NB4 (cell line): ENCODE measurements around the gene KRT4.

Experiments used
- DNase-seq: peaks from one replicate; pipeline ENCODE4 v3.0.0; 2010; ENCODE audit warnings: low read depth
- H3K4me3 ChIP-seq: one replicate; pipeline ENCODE4 v1.5.1; 2011; ENCODE audit warnings: mild to moderate bottlenecking, low read depth, low read length, moderate library complexity
- MAX ChIP-seq: IDR thresholded peaks from 2 replicates; pipeline ENCODE4 v1.6.1; 2011; ENCODE audit warnings: low read depth, low read length
- MYC ChIP-seq: IDR thresholded peaks from 2 replicates; pipeline ENCODE4 v1.6.1; 2011; ENCODE audit warnings: low read depth, low read length
- POLR2A ChIP-seq: IDR thresholded peaks from 2 replicates; pipeline ENCODE4 v1.6.1; 2011; ENCODE audit warnings: mild to moderate bottlenecking; ENCODE audit not compliant: insufficient read length; ENCODE audit errors: extremely low read depth
- TF ChIP-seq, protein P1 (sequence below): IDR thresholded peaks from one replicate; pipeline ENCODE4 v1.5.1; 2012; ENCODE audit warnings: low read depth, low read length

KRT4 gene

GRCh38 chr12:52851787-52852186, 37.9 kb upstream of the KRT4 start:
- TF ChIP-seq MAX (no peak), POLR2A (no peak), MYC (no peak)
- TF ChIP-seq, protein P1, sequence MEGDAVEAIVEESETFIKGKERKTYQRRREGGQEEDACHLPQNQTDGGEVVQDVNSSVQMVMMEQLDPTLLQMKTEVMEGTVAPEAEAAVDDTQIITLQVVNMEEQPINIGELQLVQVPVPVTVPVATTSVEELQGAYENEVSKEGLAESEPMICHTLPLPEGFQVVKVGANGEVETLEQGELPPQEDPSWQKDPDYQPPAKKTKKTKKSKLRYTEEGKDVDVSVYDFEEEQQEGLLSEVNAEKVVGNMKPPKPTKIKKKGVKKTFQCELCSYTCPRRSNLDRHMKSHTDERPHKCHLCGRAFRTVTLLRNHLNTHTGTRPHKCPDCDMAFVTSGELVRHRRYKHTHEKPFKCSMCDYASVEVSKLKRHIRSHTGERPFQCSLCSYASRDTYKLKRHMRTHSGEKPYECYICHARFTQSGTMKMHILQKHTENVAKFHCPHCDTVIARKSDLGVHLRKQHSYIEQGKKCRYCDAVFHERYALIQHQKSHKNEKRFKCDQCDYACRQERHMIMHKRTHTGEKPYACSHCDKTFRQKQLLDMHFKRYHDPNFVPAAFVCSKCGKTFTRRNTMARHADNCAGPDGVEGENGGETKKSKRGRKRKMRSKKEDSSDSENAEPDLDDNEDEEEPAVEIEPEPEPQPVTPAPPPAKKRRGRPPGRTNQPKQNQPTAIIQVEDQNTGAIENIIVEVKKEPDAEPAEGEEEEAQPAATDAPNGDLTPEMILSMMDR, result no peak
- DNase-seq, result no peak
- H3K4me3 ChIP-seq, result no peak overlapping the region

DNA sequence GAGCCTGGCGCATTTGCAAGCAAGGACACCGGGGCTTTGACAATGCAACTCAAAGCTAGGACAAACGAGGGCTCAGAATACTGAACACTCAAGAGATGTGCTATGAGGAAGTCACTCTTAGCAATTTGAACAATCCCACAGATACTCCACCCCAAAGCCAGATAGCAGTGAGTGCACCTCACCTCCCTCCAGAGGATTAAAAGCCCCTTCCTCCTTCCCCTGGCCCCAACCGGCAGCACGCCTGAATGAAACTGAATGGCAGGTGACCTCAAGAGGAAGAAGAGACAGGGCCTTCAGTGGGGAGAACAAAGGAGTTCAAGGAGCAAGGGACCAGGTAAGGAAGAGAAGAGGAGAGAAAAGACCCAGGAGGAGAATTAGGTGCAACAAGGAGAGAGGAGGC, 36.8 kb upstream of the KRT4 start:
- DNase-seq, result no peak

DNA sequence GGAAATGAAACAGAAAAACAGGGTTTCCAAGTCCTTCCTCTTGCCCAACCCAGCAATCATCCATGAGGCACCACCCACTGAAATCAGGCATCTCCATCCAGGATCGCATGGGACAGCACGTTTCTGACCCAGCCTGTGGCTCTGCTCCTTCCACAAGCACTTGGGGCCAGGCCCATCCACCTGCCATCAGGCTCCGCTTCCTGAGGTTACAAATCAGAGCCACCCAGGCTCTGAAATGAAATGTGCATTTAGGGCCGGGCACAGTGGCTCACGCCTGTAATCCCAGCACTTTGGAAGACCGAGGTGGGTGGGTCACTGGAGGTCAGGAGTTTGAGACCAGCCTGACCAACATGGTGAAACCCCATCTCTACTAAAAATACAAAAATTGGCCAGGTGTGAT, 35.6 kb upstream of the KRT4 start:
- TF ChIP-seq POLR2A (no peak), MAX (no peak), MYC (no peak)
- TF ChIP-seq, protein P1, result no peak
- no peak overlapping the region for H3K4me3 ChIP-seq
- no peak for DNase-seq

More for the DNA sequence above, 36.8 kb upstream of the KRT4 start:
- TF ChIP-seq MYC (no peak), MAX (no peak), POLR2A (no peak)
- TF ChIP-seq, protein P1, result no peak
- no peak overlapping the region for H3K4me3 ChIP-seq

DNA sequence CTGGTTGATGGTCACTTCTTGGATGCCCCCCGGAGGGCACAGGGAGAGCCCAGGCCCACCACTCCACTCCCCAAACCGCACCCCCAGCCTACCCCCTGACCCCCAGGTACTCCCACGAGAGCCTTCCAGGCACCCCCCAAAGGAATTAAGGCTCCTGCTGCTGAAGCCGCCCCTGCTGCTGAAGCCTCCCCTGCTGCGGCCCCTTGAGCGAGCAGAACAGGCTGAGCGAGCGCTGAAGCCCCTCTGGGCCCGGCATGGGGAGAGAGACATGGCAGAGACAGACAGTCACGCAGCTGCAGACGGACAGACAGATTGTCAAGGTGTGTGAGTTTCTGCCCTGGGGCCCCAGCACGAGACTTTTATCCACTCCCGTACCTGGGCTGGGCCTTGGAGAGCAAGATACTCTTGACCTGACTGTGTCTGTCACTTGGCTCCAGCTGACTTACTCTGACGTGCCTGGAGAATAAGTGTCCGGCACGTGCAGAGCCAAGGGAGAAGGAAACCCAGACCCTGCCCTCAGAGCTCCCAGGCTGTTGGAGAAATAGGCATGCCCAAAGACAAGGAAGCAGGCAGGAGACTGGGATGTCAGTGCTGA, 34.8 kb upstream of the KRT4 start, which contains the start of gene KRT78:
KRT78 (minus strand) TSS at position 334 of the 595 bp plus-strand sequence; CDS start at position 270, 64 bp downstream.
- no peak within 1 kb of the TSS for H3K4me3 ChIP-seq
- no peak for DNase-seq

DNA sequence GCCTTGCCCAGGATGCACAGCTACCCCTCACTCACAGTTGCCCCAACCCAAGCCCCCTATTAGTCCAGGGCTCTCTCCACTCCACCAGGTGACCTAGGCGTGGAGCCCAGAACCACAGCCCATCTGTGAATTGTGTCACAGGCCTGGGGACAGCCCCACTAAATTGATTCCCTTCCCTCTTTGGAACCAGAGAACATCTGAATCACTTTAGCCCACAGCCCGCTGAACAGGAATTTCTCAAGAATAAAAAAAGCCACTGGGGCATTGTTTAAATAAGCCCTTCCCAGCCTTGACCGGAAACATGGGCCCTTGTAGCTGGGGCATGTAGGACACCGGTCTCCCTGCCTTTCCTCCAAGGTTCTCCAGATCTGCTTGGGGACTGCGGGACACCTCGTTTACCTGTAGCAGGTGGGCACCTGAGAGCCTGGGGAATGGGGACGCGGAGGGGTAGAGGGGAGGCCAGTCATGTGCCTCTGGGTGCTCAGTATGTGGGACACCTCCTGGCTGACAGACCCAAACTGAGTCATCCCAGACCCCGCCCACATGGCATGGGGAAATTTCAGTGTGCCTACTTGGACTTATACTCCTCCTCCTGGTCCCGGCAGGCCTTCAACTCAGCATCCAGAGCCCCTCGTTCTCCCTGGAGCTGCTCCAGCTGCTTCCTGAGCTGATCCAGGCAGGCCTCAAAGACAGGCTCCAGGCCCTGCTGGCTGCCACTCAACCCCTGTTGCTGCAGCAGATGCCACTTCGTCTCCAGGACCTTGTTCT, 33.6 kb upstream of the KRT4 start:
- peak; percentile 47 for DNase-seq
- TF ChIP-seq POLR2A, result no peak
- no peak for TF ChIP-seq MAX
- TF ChIP-seq, protein P1, result no peak
- TF ChIP-seq MYC, result no peak

More for the DNA sequence above, 34.8 kb upstream of the KRT4 start, which contains the start of gene KRT78:
- TF ChIP-seq, protein P1, result no peak
- TF ChIP-seq POLR2A (no peak), MAX (no peak), MYC (no peak)

More for the DNA sequence above, 33.6 kb upstream of the KRT4 start:
- no peak overlapping the region for H3K4me3 ChIP-seq
